Dedifferentiated amniotic fluid mesenchymal stem cell (primary cell): ENCODE measurements around the gene CCDC88C.
"Not testable (repeated sequence)": the region's sequence is repeated elsewhere in the genome, so short reads cannot be mapped to it uniquely, and the experiment has no call there.

Source experiments
- DNase-seq: peaks from one replicate; pipeline ENCODE4 v3.0.0-alpha.2; 2016; ENCODE audit errors: extremely low spot score

CCDC88C gene

GRCh38 chr14:91271639-91272038, 146.0 kb downstream of the CCDC88C start:
- DNase-seq, result no peak

GRCh38 chr14:91270619-91271018, 147.0 kb downstream of the CCDC88C start:
- DNase-seq, result no peak

- no peak for DNase-seq
Observed at GRCh38 chr14:91270188-91270587, 147.4 kb downstream of the CCDC88C start.

- DNase-seq, result no peak
Observed at GRCh38 chr14:91269076-91269991, 148.3 kb downstream of the CCDC88C start.

- DNase-seq, result no peak
Observed at GRCh38 chr14:91267965-91268437, 149.6 kb downstream of the CCDC88C start.

- DNase-seq, result not testable (repeated sequence)
Observed at GRCh38 chr14:91266276-91266675, 151.3 kb downstream of the CCDC88C start.

- no peak for DNase-seq
Observed at GRCh38 chr14:91265404-91265803, 152.2 kb downstream of the CCDC88C start.

- DNase-seq, result no peak
Observed at GRCh38 chr14:91264151-91265150, 153.2 kb downstream of the CCDC88C start.

GRCh38 chr14:91263329-91263728, 154.3 kb downstream of the CCDC88C start:
- no peak for DNase-seq

- DNase-seq, result no peak
Observed at GRCh38 chr14:91261986-91262549, 155.6 kb downstream of the CCDC88C start.

GRCh38 chr14:91261115-91261514, 156.5 kb downstream of the CCDC88C start:
- no peak for DNase-seq

- DNase-seq, result no peak
Observed at GRCh38 chr14:91258876-91259275, 158.7 kb downstream of the CCDC88C start.

GRCh38 chr14:91258011-91258618, 159.5 kb downstream of the CCDC88C start:
- no peak for DNase-seq

- no peak for DNase-seq
Observed at GRCh38 chr14:91257328-91258010, 160.2 kb downstream of the CCDC88C start.

- no peak for DNase-seq
Observed at GRCh38 chr14:91256661-91257060, 161.0 kb downstream of the CCDC88C start.

- DNase-seq, result no peak
Observed at GRCh38 chr14:91255026-91255695, 162.5 kb downstream of the CCDC88C start.

GRCh38 chr14:91254461-91254860, 163.2 kb downstream of the CCDC88C start:
- no peak for DNase-seq

- DNase-seq, result no peak
Observed at GRCh38 chr14:91253795-91254323, 163.8 kb downstream of the CCDC88C start.

GRCh38 chr14:91252871-91253794, 164.5 kb downstream of the CCDC88C start:
- no peak for DNase-seq
